ENCODE measurements around the gene TMEM169. TPM values are rescaled to one million over a fixed set of nuclear protein-coding genes. Genes with fewer than 3 reads are reported as not detected.

The TMEM169 gene, protein sequence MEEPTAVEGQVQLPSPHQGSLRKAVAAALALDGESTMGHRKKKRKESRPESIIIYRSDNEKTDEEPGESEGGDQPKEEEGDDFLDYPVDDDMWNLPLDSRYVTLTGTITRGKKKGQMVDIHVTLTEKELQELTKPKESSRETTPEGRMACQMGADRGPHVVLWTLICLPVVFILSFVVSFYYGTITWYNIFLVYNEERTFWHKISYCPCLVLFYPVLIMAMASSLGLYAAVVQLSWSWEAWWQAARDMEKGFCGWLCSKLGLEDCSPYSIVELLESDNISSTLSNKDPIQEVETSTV
- total RNA-seq (2022; extraction: Qiagen RNA extraction; ENCODE audit: low read depth) = 0.25 to 0.66 TPM (median 0.42 TPM) in 5 replicates

DNA sequence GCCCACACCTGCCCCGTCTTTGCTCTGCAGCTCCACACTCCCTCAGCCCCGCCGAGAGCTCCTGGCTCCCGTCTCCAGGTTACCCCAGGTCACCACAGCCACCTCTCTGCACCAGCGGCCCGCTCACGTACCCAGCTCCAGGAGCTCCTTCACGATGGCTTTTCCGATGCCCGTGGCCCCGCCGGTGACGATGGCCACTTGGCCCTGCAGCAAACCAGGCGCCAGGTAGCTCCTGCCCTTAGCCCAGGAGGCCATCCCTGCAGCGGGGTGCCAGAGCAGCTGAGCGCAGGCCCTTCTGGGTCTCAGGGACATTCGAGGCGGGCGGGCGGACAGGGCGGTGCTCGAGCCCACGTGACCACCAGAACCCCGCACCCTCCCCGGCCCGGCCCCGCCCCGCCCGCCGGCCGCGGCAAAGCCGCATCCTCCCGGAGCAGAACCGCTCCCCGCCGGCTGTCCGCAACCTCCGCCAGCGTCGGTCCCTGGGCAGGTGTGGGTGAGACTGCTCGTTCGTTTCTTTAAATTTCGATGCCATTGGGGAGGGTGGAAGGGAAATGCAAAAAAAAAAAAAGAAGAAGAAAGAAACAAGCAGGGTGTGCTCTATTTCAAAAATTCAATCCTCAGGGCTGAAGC is at the start of gene TMEM169, which contains the start of gene PECR:
Gene TMEM169 (plus strand): TSS at position 433 of the 630 bp plus-strand sequence. CDS start 14,045 bp downstream, outside the sequence.
Gene PECR (minus strand): TSS at position 323 of the 630 bp plus-strand sequence. CDS start 68 bp downstream, at position 255.

DNA sequence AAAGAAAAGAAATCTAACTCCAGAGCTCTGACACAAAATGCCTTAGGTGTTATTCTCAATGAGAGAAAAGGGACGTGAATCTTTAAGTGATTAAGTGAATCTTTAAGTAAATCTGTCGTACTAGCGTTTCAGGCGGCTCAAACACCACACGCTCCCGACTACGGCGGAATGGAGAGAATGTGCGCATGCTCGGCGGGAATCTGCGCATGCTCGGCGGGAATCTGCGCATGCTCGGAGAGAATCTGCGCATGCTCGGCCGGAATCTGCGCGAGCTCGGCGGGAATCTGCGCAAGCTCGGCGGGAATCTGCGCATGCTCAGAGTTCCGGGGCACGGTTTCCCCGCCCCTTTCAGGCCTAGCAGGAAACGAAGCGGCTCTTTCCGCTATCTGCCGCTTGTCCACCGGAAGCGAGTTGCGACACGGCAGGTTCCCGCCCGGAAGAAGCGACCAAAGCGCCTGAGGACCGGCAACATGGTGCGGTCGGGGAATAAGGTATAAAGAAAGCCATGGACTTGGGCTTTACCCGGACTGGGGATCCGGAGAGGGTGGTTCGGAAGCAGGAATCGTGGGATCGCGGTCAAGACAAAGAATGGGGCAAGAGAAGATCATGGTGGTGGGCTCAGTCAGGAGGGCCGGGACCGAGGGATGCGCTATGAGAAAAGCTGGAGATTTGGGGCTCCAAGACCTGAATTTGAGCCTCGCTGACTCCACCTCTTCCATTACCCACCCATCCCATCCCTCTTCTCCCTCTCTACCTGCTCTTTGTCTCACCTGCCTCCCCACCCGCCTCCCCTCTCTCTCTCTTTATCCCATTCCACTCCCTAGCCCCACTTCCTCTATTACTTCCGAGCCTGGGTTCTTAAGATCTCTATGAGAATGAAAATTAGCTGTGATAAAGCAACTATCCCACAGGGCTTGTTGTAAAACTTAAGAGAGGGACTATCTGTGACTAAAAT is 27.5 kb downstream of the TMEM169 start, which contains the start of gene XRCC5:
Gene XRCC5 (plus strand): TSS at position 382 of the 955 bp plus-strand sequence. CDS start 89 bp downstream, at position 471.

Other genes with a start within 250 kb of the TMEM169 start
- gene MREG, start 68.4 kb upstream of the TMEM169 start, total RNA-seq (2022; extraction: Qiagen RNA extraction; ENCODE audit: low read depth) = 5.0 to 6.7 TPM (median 5.3 TPM) in 5 replicates
- 13.5 to 16.2 TPM (median 15.1 TPM) in 5 replicates for gene PECR, start 110 bp upstream of the TMEM169 start, total RNA-seq (2022; extraction: Qiagen RNA extraction; ENCODE audit: low read depth)
- gene XRCC5, start 27.4 kb downstream of the TMEM169 start, total RNA-seq (2022; extraction: Qiagen RNA extraction; ENCODE audit: low read depth) = 172 to 223 TPM (median 180 TPM) in 5 replicates